ENCODE results near the gene COX4I2.
"Not testable (repeated sequence)": the region's sequence is repeated elsewhere in the genome, so short reads cannot be mapped to it uniquely, and the experiment has no call there.

COX4I2 gene

GRCh38 chr20:31608251-31608945 is 29.3 kb upstream of the COX4I2 start:
- DNase-seq = no peak

GRCh38 chr20:31612271-31612640 is 25.5 kb upstream of the COX4I2 start:
- DNase-seq = not testable (repeated sequence)

GRCh38 chr20:31615416-31615815 is 22.3 kb upstream of the COX4I2 start:
- no peak for DNase-seq

DNA sequence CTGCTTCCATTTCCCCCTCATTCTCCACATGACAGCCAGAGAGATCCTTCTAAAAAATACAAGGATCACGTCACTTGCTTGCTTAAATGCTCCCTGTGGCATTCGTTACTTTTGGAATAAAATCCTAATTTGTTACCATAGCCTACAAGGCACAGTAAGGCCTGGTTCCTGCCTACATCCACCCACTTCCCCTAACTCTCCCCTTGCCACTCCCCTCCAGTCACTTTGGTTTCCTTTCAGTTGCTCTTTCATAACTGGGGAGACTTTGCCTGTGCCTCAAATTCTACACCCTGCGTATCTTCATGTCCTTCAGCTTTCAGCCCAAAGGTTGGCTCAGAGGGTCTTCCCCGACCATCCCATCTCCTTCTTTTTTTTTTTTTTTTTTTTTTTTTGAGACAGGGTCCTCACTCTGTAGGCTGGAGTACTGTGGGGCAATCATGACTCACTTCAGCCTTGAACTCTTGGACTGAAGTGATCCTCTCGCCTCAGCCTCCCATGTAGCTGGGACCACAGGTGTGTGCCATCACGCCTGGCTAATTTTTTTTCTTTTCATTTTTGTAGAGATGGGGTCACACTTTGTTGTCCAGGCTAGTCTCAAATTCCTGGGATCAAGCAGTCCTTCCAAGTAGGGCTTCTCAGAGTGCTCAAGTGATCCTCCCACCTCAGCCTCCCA is 20.1 kb upstream of the COX4I2 start:
- peak; percentile 78 to 83 for DNase-seq

- no peak for DNase-seq
These were observed 17.5 kb upstream of the COX4I2 start for GRCh38 chr20:31620246-31620645.

- DNase-seq = not testable (repeated sequence)
These were observed 14.6 kb upstream of the COX4I2 start for GRCh38 chr20:31623123-31623505.

DNA sequence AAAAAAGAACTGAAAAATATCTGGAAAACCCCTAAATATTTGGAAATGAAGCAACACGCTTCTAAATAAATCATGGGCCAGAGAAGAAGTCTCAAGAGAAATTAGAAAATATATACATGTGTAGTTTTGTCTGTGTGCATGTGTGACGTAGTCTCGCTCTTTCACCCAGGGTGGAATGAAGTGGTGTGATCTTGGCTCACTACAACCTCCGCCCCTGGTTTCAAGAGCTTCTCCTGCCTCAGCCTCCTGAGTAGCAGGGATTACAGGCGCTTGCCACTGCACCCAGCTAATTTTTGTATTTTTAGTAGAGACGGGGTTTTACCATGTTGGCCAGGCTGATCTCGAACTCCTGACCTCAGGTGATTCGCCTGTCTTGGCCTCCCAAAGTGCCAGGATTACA is 11.2 kb upstream of the COX4I2 start:
- not testable (repeated sequence) for DNase-seq

- not testable (repeated sequence) for DNase-seq
These were observed 9.7 kb upstream of the COX4I2 start for GRCh38 chr20:31628057-31628456.

GRCh38 chr20:31630187-31630790 is 7.4 kb upstream of the COX4I2 start:
- no peak for DNase-seq

- no peak for DNase-seq
These were observed 5.0 kb upstream of the COX4I2 start for GRCh38 chr20:31632548-31633338.

GRCh38 chr20:31633339-31633914 is 4.3 kb upstream of the COX4I2 start:
- no peak for DNase-seq

DNA sequence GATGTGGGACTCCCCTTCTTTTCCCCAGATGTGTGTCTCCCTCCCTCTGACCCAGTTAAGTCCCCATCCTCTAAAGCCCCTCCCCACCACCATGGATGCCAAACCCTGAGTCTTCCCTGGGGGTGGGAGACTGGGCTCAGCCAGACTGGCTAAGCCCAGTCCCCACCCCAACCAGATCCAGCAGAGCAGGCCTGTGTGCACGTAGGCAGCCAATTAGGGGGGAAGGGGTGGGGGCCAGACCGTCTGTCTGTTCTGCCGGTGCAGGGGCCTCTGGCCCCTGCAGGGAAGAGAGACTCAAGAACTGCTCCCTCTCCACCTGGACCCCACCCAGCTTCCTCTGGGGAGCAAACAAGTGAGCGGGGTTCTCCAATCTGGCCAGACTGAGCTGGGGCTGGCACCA is 605 bp downstream of the COX4I2 start:
- no peak for DNase-seq

DNA sequence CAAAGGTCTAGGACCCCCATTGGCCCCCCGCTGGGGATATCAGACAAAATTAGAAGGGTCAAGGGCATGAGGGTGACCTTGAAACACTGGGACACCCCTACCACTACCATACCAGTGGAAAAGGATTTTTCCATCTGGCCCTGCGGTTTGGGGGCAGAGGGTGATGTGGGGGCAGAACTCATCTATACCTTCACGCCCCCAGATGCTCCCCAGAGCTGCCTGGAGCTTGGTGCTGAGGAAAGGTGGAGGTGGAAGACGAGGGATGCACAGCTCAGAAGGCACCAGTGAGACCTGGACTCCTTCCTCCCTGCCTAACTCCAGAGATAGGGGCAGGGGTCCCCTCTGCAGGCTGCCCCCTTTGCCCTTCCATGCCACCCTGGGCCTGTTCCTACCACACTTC is 1.1 kb downstream of the COX4I2 start:
- DNase-seq = no peak

- DNase-seq = no peak
These were observed 2.5 kb downstream of the COX4I2 start for GRCh38 chr20:31640259-31640658.

DNA sequence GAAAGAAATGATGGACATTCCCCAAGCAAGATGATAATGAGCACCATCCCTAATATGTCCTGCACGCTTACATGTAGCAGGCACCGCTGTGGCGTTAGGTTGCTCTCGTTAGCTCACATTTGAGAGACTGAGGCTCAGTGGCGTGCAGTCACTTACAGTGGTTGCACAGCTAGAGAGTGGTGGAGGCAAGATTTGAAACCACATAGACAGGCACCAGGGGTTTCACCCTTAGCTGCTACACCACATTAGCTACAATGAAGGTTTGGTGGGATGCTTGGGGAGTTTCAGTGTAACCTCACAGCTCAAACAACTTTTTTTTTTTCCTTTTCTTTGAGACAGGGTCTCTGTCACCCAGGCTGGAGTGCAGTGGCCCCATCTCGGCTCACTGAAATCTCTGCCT is 3.7 kb downstream of the COX4I2 start:
- no peak for DNase-seq

DNA sequence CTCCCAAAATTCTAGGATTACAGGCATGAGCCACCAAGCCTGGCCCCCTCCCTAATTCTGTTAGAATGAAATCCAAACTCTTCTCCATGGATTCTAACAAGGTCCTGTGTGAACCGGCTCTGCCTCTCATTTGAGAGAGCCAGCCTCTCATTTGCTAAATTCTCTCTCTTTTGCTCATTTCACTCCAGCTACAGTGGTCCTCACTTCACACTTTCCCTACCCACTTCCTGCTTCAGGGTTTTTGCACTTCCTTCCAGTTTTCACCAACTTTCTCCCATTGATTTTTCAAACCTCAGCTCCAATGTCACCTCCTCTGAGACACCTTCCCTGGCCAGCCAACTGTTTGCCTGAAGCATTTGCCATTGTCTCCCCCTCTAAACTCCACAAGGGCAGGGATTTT is 5.1 kb downstream of the COX4I2 start:
- DNase-seq = no peak

- DNase-seq = no peak
These were observed 5.8 kb downstream of the COX4I2 start for GRCh38 chr20:31643522-31643921.

GRCh38 chr20:31644701-31645100 is 7.0 kb downstream of the COX4I2 start:
- DNase-seq = no peak

- not testable (repeated sequence) for DNase-seq
These were observed 10.4 kb downstream of the COX4I2 start for GRCh38 chr20:31648104-31648503.

DNA sequence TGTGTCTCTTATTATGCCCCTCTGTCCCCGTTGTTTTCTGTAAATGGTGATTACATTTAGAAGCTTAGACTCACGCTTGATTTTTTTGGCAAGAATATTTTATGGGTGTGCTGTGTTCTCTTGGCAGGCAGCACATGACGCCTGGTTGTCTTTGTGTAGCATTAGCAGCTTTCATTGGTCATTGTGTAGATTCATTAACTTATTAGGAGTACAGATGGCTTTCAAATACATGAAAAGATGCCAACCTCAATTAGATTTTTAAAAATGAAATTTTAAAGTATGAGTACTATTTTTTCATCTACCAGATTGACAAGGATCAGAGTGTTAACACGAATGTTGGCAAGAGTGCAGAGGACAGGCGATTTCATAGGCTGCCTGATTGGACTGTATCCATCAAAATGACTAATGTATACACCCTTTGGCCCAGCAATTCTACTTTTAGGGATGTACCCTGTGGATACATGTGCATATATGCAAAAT is 15.2 kb downstream of the COX4I2 start:
- no peak for DNase-seq

DNA sequence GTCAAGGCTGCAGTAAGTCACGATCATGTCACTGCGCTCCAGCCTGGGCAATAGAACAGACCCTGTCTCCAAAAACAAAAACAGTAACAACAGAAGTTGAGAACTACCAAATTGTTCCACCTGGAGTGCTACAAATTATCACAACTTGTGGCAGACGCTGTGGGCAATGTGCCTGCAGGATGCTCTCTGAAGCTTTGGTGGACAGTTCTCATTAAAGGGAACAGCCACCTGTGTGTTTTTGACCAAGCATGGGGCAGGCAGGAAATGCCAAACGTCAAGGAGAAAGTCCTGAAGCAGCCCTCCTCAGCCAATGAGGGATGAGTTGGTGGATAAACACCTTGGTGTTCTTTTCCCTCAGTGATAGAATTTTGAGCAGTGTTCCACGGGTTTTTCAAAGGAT is 15.8 kb downstream of the COX4I2 start:
- DNase-seq = no peak

DNA sequence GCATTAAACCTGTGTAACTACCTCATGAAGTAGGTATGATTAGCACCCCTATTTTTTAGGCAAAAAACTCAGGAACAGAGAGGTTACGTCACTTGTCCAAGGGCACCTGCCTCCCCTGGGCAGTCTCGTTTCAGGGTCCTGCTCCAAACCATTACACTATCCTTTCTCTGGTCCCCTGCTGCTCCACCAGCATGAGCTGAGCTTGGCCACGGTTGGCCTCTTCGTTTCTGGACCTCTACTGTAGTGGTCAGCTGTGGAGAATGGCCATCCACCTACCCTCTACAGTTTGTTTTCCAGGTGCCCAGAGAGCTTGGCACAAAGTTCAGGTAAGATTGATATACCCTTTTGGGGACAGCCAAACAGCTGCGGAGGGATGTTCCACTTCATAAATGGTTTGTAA is 16.8 kb downstream of the COX4I2 start:
- DNase-seq = no peak
